NCI-H2107 (cell line): ENCODE results near the gene ATP9A.
"Not testable (repeated sequence)": the region's sequence is repeated elsewhere in the genome, so short reads cannot be mapped to it uniquely, and the experiment has no call there.

ENCODE experiments used
- DNase-seq: peaks from one replicate; lab custom pipeline; 2025; lab: John Stamatoyannopoulos, UW

Gene ATP9A

DNA sequence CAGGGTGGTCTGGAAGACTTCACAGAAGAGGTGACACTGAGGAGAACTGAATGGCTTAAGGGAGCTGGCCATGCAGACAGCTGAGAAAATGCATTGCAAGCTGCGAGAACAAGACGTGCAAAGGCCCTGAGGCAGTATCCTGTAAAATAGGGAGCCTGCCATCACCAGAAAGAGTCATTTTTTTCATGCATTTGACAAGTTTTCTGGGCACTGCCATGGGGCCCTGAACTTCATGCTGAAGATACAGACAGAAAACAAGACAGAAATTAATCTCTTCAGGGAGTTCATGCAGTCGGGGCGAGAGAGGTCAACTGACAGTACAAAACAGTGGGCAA, 196.8 kb downstream of the ATP9A start:
- DNase-seq = no peak

DNA sequence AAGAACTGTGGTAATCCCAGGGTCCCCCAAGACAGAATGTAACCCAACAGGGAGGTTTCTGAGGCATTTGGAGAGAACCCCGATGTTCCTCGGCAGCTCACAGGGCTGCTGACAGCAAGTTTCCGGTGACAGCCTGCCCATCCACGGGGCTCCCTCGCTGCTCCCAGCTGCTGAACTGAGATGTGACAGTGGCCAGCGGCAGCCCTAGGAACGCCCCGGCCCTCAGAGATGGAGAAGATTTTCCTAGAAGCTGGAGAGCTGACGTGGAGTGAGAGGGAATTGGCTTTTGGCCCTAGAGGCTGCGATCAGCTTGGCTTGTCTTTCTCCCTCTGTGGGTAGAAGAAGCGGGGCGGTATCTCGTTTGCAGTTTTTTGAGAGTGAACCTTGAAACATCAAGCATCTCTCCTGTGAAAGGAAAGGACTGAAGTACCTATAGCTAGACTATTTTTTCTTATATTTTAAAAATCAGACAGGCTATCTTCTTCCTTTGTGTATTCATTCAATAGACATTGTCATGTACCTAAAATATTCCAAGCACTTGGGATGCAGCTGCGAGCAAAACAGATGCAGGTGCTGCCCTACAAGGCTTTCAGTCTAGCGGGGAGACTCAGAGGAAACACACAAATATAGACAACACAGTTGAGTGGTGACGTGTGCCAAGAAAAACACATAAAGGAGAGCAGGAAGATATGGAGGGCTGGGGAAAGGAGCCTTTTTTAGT, 197.3 kb downstream of the ATP9A start:
- no peak for DNase-seq

DNA sequence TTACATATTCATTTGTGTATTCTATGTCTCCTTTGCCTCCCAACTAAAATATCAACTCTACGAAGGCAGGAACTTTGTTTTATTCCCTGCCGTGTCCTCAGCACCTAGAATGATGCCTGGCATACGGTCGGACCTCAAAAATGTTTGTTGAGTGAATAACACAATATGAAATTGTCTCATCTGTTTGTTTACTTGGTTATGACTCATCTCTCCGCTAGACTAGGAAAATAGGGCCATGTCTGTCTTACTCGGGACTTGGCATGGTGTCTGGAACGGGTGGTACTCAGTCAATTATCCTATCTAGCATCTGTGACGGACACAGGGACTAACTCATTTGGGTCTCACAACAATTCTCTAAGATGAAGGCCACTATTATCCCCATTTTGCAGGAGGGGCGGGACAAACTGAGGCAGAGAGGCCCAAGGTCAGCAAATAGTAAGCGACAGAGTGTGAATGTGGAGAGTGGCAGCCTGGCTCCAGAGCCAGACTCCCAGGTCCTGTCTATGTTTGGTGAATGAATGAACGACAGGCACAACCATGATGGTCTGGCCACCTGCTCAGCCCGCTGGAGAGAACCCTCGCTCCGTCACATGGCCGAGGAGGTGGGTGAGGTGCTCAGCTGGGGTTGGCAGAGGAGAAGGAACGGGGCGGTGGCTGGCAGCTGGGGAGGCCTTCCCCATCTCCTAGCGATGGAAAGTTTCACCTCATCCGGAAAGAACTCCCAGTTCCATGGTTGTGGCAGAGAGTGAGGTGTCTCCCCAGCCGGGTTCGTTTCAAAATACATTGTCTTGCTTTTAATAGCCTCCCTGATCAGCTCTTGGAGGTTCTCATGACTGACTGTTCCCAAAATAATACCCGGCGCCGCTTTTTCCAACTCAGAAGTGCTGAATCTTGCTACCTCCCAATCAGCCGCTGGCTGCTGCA, 198.1 kb downstream of the ATP9A start:
- DNase-seq = no peak

DNA sequence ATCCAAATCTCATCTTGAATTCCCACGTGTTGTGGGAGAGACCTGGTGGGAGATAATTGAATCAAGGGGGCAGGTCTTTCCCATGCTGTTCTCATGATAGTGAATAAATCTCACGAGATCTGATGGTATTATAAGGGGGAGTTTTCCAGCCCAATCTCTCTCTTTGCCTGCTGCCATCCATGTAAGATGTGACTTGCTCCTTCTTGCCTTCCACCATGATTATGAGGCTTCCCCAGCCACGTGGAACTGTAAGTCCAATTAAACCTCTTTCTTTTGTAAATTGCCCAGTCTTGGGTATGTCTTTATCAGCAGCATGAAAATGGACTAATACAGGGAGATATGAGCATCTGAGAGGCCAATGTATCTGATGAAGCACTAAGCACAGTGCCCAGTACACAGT, 199.7 kb downstream of the ATP9A start:
- not testable (repeated sequence) for DNase-seq

DNA sequence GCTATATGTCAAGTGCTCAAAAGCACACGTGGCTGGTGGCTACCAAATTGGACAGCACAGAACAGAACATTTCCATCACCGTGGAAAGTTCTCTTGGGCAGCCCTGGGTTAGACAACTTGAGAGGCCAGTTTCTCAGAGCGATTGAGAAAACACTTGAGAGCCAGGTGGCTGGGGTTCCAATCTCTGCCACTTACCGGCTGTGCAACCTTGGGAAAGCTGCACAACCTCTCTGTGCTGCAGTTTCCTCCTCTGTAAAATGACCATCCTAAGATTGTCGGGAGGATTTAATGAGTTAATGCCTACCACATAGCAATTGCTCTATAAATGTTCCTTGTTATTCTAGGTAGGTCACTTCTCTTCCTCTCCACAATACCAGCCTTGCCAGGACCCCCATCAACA, 200.6 kb downstream of the ATP9A start:
- DNase-seq = no peak

DNA sequence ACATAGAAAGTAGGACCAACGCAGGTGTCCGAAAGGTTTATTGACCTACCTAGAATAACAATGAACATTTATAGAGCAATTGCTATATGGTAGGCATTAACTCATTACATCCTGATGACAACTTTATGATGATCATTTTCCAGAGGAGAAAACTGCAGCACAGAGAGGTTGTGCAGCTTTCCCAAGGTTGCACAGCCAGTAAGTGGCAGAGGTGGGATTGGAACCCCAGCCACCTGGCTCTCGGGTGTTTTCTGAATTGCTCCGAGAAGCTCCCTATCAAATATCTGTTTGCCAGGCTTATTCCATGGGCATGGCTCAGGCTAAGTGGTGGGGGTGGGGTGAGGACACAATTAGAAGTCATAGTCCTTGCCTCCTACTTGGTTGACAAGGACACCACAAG, 201.6 kb downstream of the ATP9A start:
- DNase-seq = no peak

DNA sequence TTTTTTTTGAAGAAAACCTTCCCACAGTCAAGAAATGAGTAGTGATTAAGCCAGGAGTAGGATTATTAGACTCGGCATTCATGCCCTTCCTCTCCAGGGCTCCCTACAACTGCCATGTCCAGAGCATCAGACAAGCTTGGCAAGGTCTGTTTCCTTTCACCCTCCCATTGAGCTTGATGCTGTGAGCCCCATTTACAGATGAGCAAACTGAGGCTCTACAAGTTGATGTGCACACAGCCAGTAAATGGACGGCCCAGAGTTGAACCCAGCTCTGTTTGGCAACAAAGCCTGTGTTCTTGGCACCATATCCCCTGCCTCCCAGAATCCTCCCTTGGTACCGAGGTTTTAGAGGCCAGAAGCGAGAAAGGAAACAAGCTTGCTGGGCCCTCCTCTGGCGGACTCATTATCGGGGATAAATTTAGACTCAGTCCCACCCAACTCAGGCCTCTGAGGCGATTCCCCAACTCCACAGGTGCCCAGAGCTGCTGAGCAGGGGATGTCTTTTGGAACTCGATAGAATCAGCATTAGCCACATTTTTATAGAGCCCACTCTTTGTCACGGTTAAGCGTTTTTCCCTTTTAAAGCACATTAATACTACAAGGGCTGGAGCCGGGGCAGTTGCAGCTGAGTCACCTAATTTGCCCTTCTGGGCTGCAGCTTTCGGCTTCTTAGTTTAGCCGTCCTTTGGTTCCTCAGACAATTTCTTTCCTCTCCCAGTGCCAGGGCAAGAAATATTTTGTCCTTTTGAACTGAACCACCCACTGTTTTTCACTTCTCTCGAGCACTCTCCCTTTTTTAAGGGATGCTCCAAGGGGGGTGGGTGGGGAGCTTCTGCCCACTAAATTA, 202.7 kb downstream of the ATP9A start:
- DNase-seq = no peak

DNA sequence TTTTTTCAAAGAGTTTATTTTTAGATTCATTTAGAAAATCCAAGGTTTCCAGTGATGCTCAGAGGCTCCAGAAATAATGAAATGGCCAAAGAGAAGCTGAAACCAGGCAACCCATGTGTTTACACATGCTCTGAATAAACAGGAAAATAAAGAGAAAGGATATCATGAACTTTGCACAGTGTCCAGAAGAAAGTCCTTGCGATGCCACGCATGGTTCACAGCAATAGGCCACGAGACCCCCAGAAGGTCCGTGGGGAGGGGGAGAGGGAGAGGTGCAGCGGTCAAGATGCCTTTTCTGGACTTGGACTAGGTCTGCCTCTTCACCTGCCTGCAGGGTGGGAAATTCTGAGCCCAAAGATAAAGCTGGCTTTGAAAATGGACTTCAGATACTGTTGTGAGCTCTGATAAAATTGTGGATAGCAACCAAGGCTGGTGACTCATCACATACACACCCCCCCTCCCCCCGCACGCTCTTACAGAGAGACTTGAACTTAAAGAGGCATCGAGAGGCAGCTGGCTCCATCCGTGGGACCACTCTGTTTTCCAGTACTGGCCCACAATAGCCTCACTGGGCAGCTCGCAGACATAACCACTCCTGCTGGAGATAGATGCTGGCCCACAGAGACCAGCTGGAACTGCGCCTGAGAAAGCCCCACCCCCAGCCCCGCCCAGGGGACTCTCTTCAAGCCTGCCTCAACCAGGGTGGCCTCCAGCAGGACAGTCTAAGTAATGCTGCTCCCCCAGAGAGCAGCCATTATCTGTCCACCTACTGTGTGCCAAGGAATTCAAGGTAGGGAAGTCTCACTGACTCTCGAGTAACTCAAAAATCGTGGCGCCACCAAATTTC, 204.5 kb downstream of the ATP9A start:
- no peak for DNase-seq

DNA sequence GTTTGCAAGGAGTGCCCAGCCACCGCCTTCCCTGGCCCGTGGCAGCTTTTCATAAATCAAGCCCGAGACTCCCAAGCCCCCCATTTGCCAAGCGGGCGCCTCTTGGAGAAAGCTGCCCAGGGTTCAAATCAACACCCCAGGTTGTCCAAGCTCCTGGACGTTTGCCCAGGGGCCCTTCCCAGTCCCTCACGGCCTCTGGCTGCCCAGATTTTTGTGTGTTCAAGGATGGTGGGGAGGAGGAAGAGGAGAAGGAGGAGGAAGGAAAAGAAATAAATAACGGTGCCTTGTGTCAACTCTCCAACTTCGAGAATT, 205.1 kb downstream of the ATP9A start:
- DNase-seq = no peak

DNA sequence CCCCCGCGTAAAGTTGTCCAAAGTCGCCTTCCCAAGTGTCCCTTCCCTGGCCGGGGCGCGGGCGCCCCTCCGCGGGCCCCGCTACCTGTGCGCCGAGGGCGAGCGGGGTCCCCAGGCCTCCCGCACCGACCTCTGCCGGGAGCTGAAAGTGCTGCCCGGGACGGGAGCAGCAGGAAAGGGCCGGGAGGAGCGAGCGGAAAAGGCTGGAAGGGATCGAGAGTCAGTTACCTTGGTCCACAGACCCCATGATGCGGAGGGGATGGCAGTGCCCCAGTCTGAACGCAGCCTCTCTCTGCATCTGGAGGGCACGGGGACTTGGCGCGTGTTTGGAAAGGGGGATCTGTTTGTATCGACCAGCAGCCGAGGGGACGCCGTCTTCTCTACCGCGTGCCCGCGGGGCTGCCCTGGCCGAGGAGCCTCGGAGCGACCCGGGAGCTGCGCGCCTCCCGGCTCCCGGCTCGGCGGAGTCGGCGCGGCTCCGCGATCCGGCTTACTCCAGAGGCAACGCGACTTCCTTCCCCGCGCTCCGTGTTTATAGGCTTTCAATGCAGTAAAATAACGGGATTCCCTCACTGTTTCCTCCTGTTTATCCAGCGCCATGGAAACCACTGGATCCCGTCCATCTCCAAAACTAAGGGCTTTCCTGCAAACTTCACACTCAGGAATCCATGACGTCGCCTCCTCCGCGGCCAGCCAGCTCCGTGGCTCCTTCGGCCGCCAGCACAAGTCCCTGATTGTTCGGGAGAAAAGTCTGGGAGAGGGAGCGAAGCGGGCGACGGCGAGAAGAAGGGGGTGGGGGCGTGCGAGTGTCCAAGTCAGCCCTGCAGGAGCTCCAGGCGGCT, 205.6 kb downstream of the ATP9A start:
- DNase-seq = no peak

DNA sequence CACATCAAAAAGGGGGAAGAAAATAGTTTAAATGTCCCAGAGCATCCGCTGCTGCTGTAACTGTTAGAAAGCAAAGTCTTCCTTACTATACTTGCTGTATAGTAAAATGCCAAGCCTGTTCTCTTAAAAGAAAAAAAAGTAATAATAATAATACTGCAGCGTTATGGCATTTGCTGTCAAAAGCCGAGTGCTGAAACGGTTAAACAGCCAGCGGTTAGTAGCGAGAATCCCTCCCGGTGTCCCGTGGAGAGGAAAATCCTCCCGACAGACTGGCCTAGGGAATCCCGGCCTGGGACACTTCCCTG, 206.2 kb downstream of the ATP9A start:
- DNase-seq = no peak

DNA sequence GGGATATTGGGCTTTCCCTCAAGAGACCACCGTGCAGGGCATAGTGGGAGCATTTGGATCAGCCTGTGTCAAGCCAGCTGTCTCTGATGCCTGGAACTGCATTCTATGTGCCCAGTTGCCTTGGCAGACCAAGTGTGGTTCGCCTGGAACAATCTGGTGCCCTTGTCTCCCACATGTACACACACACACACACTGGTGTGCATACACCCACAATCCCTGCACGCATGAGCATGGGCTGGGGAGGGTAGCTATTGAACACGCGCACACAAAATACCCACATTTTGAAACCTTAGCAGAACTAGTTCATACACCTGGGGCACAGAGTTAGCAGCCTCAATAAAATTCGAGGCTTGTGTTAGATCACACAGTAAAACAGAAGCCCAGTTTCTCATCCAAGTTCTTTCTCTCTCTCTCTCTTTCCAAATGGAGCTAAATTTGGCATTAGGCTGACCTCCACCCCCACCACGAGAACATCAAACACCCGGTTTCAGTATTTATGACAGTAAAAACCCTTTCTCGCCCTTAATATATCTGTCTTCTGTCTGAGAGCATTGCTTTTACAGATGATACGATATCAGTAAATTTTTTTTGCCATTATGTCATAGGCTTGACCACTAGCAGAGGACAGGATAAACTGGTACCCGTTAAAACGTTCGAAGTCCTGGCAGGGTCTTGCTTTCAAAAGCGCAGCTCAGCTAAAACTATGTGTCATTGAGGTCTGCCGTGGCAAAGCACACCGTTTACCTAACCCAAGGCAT, 207.5 kb downstream of the ATP9A start:
- DNase-seq = no peak

DNA sequence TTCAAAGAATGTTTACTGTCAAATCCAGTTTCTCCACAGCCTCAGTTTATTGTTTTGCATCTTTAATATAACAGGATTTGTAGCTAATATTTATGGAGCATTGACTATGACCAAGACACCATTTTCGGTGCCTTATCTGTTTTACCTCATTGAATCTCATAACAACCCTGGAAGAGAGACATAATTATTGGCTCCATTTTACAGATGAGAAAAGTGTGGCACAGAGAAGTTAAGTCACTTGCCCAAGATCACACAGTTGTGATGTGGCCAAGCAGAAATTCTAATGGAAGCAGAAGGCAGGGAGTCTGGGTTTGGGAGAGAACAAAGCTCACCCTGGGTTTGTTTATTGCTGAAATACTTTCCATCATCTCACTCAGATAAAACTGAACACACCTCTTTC, 208.1 kb downstream of the ATP9A start:
- no peak for DNase-seq

DNA sequence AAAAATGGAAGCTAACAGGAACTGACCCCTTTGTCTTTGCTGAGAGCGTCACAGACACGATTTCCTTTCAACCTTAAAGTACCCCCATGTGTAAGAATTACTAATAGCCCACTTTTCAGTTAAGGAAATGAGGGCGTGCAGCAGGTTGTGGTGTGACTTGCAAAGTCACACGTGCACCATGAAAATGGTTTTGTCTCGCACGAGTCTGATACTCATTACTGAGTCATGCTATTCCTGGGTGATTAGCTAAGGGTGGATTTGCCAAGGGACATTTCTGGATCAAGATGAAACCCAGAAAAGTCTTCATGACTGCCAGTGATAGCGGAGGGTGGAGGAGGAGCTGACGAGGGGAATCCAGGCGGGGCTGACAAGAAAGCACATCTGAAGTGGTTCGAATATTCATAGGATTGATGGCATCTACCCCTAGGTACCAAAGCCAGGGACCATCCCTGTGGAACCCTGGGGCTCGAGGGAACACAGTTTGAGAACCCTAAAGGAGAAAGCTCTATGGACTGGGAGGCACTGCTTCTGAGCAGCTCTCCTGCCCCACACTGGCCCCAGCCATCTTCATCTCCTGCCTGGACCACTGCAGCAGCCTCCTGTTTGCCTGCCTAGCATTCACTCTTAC, 213.5 kb downstream of the ATP9A start:
- no peak for DNase-seq

DNA sequence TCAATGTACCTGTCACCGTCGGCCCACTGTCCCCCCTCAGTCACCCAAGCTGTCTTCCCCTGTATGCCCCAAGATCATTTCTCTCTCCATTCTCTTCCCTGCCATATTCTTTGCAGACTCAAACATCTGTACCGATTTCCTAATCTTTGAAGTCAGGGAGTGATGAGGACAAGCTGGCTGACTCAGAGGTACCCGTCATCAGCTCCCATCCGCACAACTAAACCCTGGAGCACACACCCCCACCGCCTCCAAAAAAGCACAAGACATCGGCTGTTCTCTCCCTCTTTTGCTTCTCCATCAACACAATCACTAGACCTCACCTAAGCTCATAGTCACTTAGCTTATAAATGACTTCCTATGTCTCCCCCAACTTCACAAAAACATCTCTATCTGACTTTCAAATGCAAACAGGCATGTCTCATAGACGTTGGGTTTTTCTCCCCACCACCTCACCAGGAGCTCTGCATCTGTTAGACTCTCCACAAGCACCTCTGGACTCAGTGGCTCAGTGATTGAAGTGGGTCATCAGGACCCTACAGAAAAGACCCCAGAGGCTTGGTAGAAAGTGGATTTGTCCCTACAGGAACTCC, 214.2 kb downstream of the ATP9A start:
- DNase-seq = no peak

DNA sequence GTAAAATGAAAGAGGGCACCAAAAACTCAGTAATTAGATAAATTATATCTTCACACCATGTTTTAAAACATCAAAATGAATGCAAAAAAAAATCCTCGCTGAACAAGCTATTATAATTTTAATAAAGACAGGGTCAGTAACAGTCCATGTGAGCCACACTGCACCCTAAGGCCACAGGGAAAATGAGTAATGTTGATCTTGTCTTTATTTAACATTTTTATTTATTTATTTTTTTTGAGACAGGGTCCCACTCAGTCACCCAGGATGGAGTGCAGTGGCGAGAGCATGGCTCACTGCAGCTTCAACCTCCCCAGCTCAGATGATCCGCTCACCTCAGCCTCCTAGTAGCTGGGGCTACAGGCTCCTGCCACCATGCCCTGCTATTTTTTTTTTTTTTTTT, 217.0 kb downstream of the ATP9A start:
- no peak for DNase-seq

DNA sequence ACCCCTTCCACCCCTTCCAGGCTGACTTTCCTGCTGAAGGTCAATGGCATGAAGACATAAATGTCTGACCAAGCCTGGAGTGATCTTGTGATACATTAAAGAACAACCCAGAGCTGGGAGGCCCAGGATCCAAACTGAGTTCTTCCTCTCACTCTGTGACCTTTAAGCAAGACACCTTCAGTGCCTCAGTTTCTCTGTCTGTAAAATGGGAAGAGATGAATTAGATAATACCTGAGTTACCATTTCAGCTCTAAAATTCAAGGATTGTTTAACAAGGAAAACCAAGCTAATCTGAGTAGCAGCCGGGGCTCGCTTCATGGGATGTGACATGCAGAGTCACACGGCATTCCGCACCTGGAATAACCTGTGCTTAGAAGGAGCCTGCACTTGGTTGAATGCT, 218.7 kb downstream of the ATP9A start:
- no peak for DNase-seq

DNA sequence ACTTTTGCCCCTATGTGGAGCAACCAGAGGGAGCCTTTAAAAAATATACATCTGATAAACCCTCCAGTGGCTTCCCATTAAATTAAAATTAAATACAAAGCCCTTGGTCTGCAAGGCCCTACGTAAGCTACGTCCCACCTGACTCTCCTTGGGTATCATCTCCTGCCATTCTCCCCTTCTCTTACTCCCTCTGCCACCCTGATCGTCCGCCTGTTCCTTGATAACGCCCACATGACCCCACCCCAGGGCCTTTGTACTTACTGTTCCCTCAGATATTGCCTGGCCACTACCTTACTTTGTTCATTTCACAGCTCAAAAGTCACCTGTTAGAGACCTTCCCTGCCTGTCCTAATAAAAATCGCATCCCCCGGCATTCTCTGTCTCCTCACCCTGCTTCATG, 220.2 kb downstream of the ATP9A start:
- no peak for DNase-seq
